PC-3 (cell line): ENCODE measurements around the gene MRPS34.

ENCODE experiments used
- EZH2 ChIP-seq: fragments of 300-600 bp; sonication (generic); IDR thresholded peaks from one replicate; pipeline ENCODE4 v1.6.1; 2017; ENCODE audit warnings: antibody characterized with exemption, mild to moderate bottlenecking, low read length; ENCODE audit not compliant: unreplicated experiment
- EZH2phosphoT487 ChIP-seq: fragments of 300-600 bp; sonication (generic); IDR thresholded peaks from 2 replicates; pipeline ENCODE4 v1.6.1; 2018; ENCODE audit warnings: mild to moderate bottlenecking, antibody characterized with exemption, low read length, borderline replicate concordance
- TF ChIP-seq, protein P1 (sequence below): fragments of 300-600 bp; sonication (generic); conservative IDR thresholded peaks from 2 replicates; pipeline ENCODE4 v1.5.1; 2017; ENCODE audit warnings: antibody characterized with exemption, low read depth, mild to moderate bottlenecking, low read length

DNA sequence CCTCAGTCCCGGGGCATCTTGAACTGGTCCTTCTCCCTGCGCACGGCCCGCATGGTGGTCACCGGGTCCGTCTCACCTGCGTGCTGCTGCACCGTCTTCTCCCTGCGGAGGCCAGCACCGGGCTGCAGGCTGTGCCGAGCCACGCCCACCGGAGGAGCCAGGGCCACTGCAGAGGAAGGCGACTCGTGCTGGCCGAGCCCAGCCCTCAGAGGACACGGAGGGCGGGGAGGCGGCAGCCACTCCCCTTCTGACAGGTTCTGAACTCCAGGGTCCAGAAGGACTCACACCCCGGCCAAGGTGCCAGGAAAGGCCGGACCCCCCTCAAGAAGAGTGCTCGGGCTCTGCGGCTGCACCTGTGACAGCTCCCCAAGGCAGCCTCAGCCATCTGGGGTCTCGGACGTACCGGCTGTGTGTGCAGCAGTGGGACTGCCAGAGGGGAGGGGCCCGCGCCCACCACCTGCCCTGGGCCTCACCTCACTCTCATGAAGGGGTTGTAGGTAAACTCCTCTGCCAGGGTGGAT lies 36.4 kb upstream of the MRPS34 start:
- TF ChIP-seq, protein P1, sequence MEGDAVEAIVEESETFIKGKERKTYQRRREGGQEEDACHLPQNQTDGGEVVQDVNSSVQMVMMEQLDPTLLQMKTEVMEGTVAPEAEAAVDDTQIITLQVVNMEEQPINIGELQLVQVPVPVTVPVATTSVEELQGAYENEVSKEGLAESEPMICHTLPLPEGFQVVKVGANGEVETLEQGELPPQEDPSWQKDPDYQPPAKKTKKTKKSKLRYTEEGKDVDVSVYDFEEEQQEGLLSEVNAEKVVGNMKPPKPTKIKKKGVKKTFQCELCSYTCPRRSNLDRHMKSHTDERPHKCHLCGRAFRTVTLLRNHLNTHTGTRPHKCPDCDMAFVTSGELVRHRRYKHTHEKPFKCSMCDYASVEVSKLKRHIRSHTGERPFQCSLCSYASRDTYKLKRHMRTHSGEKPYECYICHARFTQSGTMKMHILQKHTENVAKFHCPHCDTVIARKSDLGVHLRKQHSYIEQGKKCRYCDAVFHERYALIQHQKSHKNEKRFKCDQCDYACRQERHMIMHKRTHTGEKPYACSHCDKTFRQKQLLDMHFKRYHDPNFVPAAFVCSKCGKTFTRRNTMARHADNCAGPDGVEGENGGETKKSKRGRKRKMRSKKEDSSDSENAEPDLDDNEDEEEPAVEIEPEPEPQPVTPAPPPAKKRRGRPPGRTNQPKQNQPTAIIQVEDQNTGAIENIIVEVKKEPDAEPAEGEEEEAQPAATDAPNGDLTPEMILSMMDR = no peak
- TF ChIP-seq EZH2phosphoT487 (no peak), EZH2 (no peak)
